Stimulated activated CD8-positive, alpha-beta memory T cell treated with anti-CD3 and anti-CD28 coated beads, Interleukin-15, amount 100 ng/mL, for 24 hours (primary cell): Measurements from ENCODE around the gene ZBTB21.
A peak's percentile ranks its signal among the peaks of the same experiment; 100 is the strongest.

Source experiments
- DNase-seq: peaks from one replicate; pipeline ENCODE4 v3.0.0-alpha.2; 2020; ENCODE audit warnings: low read depth

The ZBTB21 gene

DNA sequence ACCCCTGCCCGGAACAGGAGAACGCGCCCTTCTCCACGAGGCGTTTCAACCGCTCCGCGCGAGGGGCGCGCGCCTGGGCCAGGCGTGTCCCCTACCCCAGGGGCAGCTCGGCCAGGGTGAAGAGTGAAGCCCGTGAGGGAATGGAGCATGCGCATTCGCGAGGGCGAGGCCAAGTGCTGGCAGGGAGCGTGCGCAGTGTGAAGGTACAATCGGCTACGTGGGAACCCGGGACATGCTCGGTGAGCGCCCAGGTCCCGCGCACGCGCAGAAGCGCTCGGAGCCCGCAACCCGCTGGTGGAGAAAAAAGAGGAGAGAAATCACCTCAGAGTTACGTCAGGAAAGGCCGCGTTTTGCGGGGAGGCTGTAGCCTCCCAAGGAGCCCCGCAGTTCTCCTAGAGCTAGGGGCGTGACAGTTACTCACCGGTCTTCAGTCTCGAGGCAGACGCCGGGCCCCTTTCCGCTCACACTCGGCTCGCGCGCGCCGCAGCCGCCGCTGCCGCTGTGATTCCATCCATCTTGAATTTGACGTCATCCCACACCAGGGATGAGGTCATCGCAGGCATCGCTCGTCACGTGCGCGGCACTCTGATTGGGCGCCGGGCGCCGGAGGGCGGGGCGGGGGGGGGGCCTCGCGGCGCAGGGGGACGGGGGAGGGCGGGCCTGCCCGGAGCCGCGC, at the start of gene ZBTB21:
Gene ZBTB21, minus strand, starts transcription at position 530 of the 676 bp plus-strand sequence. CDS start 16,265 bp downstream, outside the sequence.
- peak; percentile 97 for DNase-seq

DNA sequence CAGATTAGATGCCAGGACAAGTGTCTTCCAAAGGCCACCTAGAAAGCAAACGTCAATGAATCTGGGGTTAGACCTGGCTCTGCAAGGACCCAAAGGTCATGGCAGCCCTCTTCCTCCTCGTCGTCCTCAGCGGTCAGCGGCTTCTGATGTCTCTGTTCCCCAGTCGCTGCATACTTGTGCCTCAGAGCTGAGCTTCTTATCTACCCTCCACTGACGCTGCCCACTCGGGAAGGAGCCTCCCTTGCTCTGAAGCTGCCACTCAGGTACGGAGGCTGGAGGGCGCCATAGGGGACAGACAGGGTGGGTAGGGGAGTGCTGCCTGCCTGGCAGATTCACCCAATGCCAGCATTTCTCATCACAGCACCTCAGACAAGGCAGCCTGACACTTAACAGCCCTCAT, 49.6 kb upstream of the ZBTB21 start:
- DNase-seq = no peak

DNA sequence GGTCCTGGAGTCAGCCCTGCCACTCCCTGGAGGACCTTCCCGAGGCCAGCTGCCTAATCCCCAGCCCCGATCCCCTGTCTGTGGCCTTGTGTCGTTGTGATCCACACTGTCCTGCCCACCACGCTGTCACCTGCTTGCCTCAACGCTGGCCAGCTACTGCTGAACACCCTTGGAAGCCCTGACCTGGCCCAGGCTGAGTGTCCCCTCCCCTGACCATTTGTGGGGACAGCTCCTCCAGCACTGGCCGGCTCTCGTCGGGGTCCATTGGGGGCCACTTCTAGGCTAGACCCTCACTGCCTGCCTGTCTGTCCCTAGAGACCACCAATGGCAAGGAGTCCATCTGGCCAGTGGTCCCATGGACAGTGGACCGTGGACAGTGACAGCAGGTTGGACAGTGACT, 49.0 kb upstream of the ZBTB21 start:
- DNase-seq = no peak

DNA sequence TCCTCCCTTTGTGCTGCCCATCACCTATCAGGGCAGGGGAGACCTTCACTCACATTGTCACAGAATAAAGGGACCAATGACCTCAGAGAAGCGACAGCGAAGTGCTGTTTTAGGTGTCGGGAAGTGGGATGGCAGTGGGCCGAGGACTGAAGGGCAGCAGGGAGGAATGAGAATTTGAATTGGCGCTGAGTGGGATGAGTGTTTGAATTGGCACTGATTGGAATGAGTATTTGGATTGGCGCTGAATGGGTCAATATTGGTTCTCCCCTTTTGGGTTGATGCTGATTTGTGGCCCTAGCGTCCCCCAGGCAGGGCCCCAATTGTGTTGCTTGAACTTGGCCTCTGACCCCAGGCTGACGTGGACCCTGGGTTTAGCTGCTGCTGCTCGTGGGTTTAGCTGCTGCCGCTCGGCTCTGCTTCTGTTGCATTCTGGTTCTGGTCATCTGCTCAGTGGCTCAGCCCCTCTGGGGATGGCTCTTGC, 48.5 kb upstream of the ZBTB21 start:
- no peak for DNase-seq

DNA sequence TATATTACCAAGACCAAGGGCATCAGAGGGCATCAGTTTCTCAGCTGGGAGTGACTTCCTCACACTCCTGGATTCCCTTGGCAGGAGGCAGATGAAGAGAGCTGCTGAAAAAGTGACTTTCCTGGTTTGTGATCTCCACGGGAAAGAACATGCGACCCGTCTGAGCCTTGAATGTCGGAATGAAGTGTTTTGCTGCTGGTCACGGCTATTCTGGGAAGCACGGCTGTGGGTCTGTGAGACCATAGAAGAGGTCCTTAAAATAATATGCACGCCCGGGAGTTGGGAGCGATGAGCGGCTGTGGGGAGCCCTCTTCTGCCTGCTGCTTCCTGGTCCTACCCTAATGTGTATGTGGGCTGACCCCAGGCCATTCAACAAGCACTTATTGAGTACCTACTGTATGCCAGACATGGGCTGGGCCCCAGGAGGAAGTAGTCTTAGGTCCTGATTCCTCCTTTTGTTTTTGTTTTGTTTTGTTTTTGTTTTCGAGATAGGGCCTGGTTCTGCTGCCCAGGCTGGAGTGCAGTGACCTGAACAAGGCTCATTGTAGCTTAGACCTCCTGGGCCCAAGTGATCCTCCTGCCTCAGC, 47.8 kb upstream of the ZBTB21 start:
- no peak for DNase-seq

DNA sequence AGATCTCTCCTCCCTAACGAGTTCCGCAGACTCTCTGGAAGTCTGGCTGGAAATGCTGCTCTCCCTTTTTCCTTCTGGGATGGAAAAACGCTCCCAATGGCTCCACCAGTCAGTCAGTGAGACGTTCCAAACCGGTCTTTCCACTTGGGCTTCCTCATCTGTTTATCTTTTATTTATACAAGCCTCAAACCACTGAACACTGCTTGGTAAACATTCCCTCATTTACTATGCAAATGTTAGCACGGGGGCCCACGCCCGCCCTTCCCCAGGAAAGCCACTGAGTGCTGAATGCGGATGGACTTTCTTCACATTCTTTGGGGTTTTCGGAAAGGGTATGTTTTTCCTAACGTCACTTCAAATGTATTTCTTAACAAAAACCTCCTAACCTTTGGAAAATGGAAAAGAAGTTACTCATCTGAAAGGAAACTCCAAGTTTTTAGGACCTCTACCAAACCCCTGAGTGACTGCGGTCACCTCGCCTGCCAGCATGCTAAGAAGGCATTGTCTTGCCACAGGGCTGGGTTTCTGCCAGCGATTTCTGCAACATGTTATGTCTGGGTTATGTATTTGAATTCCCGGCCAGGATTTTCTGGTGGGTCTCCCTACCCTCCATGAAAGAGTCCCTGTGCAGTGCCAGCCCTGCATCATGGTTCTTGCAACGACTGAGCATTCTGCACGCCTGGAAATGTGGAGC, 47.0 kb upstream of the ZBTB21 start:
- DNase-seq = no peak

DNA sequence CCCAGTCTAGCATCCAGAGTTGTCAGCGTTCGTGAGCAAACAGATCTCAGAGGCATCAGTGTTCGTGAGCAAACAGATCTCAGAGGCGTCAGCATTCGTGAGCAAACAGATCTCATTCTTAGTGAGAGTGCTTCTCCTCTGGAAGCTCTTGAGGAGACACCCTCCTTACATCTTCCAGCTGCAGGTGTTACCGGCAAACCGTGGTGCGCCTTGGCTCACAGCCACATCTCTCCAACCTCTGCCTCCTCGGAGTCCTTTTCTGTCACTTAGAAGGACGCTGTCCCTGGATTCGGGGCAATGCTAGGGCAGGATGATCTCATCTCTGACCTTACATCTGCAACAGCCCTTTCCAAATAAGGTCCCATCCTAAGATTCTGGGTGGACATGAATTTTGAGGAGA, 46.3 kb upstream of the ZBTB21 start:
- DNase-seq = no peak

DNA sequence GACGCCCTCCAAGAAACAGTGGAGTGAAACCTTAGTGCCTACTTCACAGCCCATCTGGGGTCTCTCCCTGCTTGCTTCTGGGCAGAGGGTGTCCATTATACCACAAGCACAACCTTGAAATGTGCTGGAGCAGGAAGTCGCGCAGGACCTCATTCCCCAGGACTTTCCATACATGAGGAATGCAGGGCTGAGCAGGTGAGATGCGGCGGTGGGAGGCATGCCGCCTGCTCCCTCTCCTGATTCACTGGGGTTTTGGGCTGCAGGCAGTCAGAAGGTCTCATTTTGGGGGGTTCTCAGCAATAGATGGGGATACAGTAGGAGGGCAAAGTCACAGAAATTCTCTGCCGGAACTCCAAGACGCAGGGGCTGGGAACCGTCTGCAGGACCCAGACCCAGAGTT, 45.3 kb upstream of the ZBTB21 start:
- no peak for DNase-seq

DNA sequence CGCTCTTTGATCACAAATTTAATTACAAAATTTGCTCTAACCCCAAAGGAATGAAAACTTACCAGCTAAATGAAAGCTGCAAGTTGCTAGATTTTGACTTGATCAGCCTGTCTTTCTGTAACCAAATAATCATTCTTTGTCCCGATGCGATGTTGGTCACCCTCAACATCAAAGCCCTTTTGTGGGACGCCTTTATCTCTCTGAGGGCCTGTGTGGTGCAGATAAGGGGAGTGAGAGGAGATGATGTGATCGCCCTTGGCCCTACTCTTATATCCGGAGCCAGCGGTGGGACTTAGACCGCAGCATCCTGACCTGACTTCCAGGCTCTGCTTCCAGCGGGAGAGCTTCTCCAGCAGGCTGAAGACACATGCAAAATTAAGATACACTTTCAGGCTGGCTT, 41.6 kb upstream of the ZBTB21 start:
- no peak for DNase-seq

DNA sequence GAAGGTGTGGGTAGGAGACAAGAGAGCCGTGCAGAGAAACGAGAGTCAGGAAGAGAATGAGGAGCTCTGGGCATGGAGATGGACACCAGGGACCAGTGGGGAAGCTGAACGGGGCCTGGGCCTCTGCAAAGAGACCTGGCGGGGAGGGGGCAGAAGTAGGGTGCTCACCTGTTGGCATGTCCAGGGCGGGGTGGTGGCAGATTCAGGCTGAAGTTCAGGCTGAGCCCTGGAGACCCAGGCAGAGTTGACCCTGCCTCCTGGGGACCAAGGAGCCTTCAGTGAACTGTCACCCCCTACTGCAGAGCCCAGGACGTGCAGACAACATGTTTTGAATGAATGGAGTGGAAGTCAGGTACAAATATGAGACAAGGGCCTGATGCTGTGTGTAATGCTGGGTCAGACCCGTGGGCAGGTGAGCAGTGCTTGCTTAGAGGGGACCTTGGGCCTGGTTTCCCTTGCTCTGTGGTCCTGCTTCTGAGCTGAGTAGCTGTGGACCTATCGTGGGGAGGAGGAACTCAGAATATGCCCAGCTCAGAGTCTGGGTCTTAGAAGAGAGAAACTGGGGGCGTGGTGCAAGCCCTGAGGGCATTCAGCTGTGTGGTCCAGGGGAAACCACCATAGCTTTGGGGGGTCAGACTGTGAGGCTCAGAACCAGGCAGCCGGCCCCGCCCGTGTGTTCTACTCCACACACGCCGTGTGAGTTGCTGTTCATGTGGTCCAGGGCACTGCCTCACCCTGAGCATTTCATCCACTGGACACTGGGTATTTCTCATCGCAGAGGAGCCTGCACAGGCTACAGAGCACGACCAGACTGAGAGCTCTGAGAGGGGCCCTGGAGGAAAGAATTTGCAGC, 39.6 kb upstream of the ZBTB21 start:
- DNase-seq = no peak

DNA sequence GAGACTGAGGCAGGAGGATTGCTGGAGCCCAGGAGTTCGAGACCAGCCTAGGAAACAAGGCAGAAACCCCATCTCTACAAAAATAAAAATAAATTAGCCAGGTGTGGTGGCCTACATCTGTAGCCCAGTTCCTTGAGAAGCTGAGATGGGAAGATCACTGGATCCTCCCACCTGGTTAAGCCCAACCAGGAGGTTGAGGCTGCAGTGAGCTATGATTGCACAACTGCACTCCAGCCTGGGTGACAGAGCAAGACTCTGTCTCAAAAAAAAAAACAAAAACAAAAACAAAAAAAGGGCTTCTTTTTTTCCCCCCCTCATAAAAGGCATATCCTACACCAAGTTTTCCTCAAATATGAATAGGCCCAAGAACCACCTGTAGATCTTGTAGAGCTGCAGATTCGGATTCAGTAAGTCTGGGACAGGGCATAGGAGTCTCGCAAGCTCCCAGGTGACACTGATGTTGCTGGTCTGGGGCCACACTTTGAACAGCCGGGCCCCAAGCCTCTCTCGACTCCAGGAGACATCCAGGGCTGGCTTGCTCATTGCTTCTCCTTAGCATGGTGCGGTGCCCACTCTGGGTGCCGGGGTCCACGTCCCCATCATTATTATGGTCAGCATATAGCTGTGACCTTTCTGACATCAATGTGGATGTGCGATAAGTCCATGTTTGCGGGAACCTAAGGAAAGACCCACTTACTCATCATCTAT, 38.9 kb upstream of the ZBTB21 start:
- DNase-seq = no peak

DNA sequence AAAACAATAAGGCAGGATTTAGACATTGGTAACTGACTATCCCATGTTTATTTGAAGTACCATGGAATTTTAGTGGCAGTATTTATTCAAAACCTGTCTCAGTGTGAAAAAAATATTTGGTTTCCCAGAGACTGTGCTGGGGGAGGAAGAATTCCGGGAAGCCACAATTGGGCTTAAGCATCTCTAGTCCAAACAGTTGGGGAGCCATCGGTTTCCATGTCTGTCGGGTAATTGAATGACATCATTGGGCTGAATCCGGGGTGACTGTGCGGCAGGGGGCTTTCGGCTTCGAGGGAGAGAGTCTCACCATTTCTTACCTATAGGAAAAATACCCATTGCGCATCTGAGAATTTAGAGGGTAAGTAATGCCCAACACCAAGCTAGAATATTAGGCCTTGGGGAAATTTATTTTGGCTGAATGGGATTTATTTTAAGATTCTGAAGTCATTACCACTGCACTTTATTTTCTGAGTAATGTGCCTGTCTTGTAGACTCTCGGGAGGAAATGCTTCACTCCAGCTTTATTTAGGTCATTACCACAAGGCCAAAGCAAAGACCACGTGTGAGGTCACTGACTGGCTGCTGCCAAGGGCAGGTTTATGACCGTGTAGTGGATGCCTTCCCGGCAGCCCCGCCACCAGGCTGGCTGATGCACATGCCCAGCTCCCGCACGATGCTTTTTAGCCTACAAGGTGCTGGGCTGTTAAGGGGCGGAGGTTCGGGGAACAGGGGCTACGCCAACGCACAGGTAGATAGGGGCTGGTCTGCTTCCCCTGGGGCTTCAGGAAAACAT, 37.9 kb upstream of the ZBTB21 start:
- DNase-seq = no peak

DNA sequence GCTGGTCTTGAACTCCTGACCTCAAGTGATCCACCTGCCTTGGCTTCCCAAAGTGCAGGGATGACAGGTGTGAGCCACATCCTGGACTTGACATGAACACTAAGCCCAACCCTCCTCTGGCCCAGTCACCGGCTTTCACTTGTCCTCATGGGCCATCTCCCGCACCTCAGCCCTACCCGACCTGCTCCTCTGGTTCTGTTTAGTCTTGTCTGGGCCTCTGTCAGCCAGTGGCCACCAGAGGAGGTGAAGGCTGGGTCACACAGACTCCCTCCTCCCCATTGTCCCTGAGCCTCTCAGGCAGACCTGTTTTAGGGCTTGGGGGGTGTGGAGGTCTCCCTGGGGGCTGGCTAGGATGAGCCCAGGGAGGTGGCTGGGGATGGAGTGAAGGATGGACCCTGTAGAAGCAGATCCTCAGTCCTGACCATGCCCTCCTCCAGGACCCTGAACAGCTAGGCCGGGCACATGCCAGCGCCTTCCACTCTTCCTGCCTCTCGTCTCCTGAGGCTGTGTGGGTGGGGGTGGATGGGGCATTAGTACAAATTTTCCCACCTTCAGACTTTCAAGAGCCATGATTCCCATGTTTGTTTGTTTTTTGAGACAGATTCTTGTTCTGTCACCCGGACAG, 34.8 kb upstream of the ZBTB21 start:
- no peak for DNase-seq

DNA sequence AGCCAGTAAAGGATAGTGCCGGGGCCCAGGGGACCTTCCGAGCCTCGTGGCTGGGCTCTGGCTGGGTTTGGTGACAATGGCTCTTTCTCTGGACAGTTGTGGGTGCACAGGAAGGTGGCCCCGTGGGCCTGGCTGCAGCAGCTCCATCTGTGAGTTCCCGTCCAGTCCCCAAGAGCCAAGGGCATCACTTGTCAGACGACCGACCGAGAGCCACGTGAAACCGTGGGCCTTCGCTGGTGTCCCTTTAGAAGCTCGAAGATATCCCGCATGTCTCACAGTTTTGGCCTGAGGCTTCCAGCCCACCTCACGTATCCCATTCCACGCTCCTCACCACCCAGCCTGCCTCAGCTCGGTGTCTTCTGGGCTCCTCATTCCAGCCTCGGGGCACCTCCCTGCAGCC, 33.8 kb upstream of the ZBTB21 start:
- DNase-seq = no peak

DNA sequence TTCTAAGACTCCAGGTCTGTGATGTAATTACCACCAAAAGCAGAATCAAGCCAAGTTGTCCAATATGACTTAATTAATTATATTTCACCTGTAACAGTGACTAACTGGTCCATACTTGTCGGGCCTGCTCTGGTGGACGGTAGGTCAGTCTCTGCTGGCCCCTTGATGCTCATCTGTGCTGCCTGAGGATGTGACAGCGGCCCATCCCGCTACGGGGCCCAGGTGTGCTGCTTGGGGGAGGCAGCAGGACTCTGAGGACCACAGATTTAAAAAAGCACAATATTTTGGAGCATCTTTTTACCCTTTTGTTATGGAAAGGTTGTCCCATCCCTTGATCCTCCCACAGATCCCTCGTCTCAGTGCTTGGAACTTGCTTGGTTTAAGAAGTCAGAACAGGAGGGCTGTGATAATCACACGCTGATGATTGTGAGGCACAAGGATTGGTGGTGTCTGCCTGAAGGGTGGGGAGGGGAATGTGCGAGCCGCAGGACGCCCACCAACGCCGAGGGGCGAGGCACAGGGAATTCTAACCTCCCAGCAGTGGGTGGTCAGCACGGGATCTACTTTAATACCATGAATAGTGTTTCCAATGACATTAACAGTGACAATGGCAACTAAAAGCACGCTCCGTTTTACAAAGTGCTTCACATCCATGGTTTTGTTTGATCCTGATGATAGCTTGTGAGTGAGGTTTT, 33.2 kb upstream of the ZBTB21 start:
- DNase-seq = no peak

DNA sequence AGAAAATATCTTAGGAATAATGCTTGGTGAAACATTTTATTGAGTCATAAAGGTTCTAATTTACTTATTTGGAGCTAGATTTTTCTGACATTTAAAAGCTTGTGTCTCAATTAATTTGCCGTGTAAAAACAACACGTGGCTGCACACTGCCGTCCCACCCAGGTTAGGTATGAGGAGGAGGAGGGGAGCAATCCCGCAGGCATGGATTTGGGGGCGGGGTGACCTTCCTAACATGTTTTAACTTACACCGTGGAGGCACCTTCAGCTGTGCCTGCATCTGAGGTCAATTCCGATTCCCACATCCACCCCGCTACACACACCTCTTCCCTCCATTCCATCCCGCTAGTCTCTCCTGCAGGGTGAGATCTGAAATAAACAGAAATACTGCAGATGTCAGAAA, 32.5 kb upstream of the ZBTB21 start:
- DNase-seq = no peak

DNA sequence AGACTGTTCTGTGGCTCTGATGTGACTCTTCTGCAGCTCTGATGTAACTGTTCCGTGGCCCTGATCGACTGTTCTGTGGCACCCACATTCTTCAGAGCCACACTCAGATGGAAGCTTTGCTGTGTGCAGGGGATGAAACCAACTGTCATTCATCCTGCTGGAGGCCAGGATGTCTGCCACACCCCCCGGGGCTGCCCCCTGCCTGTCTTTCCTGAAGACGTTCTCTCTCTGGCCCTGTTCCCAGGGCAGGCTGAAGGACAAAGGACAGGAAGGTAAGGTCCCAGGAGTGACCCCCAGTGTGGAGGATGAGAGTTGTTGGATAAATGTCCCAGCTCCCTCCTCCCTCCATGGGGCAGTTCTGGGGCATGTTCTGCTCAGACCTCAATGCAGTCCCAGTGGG, 31.6 kb upstream of the ZBTB21 start:
- DNase-seq = no peak

DNA sequence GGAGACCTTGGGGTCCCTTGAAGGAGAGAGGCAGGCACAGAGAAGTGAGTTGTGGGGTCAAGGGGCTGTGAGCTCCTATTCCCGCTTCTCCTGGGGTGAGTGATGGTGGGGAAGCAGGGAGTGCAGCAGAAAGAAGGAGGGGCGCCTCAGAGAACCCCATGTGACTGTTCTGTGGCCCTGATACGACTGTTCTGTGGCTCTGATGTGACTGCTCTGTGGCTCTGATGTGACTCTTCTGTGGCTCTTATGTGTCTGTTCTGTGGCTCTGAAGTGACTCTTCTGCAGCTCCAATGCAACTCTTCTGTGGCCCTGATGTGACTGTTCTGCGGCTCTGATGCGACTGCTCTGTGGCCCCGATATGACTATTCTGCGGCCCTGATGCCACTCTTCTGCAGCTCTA, 31.1 kb upstream of the ZBTB21 start:
- DNase-seq = no peak

DNA sequence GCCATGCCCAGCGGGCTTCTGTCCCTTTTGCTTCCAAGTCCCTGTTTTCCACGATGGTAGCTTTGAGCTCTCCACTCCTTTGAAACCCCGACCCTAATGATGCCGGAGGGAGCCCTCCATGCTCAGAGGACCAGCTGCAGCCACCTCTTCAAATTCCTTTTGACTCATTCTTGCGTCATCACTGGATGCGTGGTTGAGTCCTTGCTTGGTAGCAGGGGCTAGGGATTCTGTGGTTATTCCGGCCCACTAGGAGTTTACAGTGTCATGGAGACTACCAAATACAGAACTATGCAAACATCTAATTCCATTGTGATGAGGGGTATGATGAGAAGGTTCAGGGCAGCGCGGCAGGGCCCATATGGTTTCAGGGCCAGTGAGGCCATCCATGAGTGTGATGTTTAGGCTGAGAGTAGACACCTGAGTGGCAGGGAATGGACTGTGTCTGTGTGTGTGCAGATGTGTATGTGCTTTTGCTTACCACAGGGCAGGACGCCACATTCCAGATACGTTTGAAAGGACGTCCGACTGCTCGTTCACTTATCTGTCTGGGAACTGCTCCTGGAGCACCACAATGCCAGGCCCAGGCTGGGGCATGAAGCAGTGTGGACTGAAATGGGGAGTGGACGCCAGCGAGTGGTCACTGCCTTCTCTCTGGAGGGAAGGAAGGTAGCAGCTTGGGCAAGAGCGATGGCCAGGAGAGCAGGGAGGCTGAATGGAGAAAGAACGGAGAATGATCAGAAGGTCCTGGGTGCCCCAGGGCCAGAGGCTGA, 30.4 kb upstream of the ZBTB21 start:
- DNase-seq = no peak
